HG03103 (cell line): ENCODE measurements around the gene OSBPL10.

ENCODE experiments used
- ATAC-seq: cut with Tn5 transposase; IDR thresholded peaks from one replicate; pipeline ENCODE4 v1.9.1; 2021; ENCODE audit warnings: low read depth; ENCODE audit not compliant: unreplicated experiment

Gene OSBPL10

DNA sequence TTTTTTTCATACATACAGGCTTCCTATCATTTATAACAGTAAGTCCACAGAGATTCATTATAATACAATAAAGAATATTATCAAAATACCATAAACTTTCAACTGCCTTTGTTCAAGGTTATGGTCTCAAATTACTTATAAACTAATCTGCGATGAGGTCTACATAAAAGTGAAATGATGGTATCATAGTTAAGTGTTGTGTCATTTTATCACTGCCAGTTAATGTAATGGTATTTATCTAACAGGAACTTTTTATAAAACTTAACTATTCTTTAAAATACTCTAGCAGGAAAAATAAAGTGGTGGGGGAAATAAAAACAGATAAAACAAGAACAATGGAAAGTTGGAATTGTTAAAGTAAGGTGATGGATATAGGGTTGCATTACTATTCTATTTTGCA lies 153.1 kb downstream of the OSBPL10 start:
- no peak for ATAC-seq

DNA sequence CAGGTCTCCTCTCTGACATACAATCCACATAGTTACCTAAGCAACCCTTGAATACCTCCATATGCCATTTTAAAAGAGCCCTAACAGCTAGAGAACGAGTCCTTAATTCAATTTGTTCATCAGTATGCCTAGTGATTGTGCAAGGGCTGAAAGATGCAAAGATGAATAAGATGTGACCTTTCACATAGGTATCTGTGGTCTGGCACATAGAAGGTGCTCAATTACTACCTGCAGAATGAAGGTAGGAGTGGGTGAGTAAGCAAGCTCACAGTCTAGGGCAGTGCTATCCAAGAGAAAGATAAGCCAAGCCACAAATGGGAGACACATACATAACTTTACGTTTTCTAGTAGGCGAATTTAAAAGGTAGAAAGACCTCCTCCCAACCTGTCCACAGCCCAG lies 157.9 kb downstream of the OSBPL10 start:
- ATAC-seq: no peak

- ATAC-seq: no peak
These were observed 159.9 kb downstream of the OSBPL10 start for GRCh38 chr3:31821118-31821517.

DNA sequence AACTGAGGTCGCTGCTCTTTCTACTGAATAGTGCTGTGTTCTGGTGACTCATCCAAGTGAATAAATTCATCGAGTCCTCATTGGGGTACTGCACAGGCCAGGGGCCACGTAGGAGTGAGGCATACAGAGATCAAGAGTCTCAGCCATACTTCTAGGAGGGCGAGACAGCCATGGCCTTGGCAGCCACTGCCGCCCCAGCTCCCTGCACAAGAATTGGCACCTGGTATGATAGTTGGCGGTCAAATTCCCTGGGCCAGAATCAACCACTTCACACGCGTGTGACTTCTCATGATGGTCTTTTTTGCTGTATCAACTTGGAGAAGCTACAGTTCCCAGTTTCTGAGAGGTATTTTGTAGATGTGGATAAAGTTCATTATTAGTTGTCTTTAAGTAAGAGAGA lies 161.6 kb downstream of the OSBPL10 start:
- no peak for ATAC-seq

GRCh38 chr3:31817411-31817966 lies 163.6 kb downstream of the OSBPL10 start:
- ATAC-seq: no peak

GRCh38 chr3:31815631-31816440 lies 165.2 kb downstream of the OSBPL10 start:
- no peak for ATAC-seq

- no peak for ATAC-seq
These were observed 166.1 kb downstream of the OSBPL10 start for GRCh38 chr3:31815006-31815405.

DNA sequence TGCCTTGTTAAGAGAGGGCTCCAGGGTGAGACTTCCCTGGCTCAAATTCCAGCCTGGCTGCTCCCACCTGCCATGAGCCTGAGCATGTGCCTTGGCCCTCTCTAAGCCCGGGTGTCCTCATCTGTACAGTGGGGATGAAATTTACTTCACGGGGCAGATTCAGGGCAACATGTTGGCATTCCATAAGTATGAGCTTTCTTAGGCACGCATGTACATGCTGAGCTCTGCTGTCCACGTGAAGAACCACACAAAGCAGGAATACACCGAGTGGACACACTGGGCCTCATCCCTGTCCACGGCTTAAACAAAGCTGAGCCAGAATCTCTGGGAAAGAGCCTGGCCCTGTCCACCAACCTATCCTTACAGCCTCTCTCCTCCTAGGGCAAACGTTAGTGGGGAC lies 167.4 kb downstream of the OSBPL10 start:
- no peak for ATAC-seq

GRCh38 chr3:31813197-31813596 lies 167.9 kb downstream of the OSBPL10 start:
- ATAC-seq: no peak

DNA sequence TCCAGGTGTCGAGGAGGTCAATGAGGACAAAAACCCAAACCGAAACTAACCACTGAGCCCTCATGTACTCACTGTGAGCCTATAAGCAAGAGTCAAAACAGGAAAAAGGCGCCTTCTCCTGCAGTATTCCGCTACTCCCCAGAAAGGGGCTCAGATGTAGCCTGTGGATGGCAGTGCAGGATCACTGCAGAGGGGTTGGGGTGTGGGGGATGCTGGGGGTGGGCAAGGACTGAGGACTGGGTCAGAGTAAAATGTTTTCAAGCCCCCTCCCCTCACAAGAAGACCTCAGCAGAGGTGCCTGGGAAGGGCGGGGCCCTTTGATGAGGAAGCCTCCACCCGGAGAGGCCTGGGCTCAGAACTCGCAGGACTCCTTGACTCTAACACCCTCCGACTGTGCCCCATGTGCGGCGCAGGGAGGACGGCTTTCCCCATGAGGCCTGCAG lies 170.1 kb downstream of the OSBPL10 start:
- no peak for ATAC-seq

DNA sequence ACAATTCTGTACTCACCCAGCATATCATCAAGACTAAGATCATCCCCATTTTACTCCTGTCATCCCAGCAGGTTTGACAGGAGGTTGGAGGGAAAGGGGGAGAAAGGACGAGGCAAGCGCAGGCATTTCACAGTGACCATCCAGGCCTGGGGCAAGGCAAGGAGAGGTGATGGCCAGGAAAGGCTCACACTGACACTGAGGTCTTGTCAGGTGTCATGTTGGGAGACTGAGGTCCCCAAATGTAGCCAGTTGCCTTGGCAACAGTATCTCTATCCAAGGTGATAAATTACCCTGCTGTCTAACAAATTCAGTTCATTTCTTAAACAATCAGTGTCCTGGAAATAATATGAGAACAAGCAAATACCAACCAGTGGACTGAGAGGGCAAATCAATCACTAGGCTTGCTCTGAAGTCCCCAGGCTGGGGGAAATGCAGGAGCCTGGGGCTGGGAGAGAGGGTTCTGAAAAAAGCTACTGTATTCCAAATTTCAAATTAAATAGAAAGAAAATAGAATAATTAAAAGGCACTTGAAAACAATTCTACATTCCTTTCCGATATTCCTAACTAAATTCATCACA lies 172.8 kb downstream of the OSBPL10 start:
- no peak for ATAC-seq

GRCh38 chr3:31804251-31805051 lies 176.6 kb downstream of the OSBPL10 start:
- ATAC-seq: no peak

DNA sequence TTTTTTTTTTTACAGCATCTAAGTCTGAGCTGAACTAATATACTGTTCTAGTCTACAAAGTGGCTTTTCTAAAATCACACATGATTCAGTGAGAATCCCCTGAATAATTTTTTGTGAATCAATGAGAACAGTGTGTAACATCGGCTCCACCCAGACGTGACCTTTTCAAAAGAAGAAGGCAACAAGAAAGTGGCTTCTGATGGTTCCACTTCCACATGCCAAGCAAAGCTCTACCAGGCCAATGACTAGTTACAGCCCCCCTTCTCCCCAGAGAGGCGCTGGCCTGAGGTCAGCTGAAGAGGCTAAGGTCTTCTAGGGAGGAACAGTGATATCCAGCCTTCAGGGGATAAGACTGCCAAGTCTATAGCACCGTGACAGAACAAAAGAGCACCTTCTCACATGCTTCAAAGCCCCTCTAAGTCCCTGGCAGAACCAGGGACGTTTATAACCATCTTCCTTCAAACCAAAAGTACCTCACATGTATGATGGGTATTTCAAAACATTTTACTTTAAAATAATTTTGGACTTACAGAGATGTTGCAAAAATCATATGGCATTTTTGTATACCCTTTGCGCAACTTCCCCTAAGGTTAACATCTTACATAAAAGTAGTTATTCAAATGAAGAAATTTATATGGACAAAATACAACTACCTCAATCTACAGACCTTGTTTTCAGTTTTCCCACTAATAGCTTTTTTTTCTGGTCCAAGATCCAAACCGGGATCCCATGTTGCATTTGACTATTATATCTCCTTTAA lies 177.9 kb downstream of the OSBPL10 start:
- ATAC-seq: no peak

- ATAC-seq: no peak
These were observed 180.6 kb downstream of the OSBPL10 start for GRCh38 chr3:31800436-31800835.

- no peak for ATAC-seq
These were observed 182.2 kb downstream of the OSBPL10 start for GRCh38 chr3:31798840-31799239.

DNA sequence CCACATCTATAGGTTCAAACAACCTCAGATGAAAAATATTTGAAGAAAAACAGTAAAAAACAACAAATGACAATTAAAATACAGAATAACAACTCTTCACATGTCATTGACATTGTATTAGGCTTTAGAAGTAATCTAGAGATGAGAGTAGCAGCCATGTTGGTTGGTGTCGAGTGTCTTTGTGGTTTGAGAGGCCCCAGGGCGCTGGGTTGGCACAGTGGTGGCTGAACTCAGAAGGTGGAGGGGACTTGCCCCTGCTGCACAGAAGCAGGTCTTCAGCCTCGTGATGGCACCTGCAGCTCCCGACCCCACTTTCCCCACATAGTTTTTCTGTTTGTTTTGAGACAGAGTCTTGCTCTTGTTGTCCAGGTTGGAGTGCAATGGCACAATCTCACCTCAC lies 187.2 kb downstream of the OSBPL10 start:
- ATAC-seq: no peak

DNA sequence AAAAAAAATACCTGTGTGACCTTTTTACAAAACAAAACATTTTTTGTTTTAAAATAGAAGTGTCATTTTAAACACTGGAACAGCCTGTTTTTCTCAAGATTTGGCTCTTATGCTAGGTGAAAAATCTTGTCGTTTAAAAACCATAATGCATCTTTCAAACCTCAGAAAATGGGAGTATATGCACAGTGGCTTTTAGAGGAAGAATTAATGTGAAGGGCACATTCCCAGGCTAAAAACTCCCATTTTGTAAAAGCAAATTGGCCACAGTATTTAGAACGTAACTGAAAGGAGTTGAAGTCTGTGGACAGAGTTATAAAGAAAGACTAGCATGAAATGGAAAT lies 190.0 kb downstream of the OSBPL10 start:
- ATAC-seq: no peak

GRCh38 chr3:31790193-31791089 lies 190.6 kb downstream of the OSBPL10 start:
- no peak for ATAC-seq

DNA sequence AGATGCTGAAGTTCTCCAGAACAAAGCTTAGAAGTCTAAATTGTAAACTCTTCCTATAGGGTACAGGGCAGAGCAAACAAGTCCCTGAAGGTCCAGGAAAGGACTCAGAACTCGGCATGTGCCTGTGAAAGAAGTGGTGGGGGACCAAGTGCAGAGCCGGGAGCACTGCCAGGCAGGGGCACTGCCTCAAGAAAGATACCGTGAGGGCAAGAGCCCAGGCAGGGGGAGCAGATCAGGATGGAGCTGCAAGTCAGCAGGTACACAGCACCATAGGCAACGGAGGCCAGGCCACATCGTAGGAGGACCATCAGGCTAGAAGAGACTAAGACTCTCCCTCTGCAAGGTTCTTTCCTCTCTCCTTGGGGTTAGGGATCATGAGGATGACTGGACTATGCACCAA lies 191.6 kb downstream of the OSBPL10 start:
- no peak for ATAC-seq

DNA sequence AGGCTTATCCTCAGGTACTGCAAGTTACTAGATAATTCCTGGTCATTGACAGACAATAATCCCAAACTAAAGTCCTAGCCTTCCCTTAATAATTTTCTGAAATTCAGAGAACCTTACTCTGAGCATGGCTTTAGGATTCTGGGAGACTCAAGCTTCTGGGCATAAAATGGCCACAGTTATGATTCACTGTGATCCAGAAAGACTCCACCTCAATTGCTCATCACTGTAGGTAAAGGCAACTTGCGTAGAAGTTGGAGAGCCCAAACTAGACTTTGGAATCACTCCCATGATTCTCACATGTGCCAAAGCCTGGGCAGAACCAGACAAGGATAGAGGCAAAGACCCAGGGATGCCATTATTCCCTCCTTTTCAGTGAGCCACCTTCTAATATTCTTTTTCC lies 195.3 kb downstream of the OSBPL10 start:
- ATAC-seq: no peak
